Motor neuron (in vitro differentiated cells): ENCODE data around the gene CD93. TPM values are rescaled to one million over a fixed set of nuclear protein-coding genes. Genes with fewer than 3 reads are reported as not detected.

Source experiments
- ATAC-seq, 8 experiments: fragments of 200-7000 bp; cut with Tn5 transposase; replicated peaks in 6 of 8; 2 replicates each; pipeline ENCODE4 v1.8.0; 2021; ENCODE audit warnings: mild to moderate bottlenecking in 8 of 8, moderate library complexity in 8 of 8
- H3K27ac ChIP-seq, 2 donors: fragments of 250-450 bp; sonication (Bioruptor Pico); 2 replicates each; pipeline ENCODE4 v1.9.0; 2021; ENCODE audit warnings: antibody characterized with exemption in 2 of 2, mild to moderate bottlenecking in 2 of 2, moderate library complexity in 1 of 2
- H3K4me1 ChIP-seq, 2 donors: fragments of 250-450 bp; sonication (Bioruptor Pico); replicated peaks in 1 of 2; 2 replicates each; pipeline ENCODE4 v1.6.1; 2021; ENCODE audit warnings: antibody characterized with exemption in 2 of 2, mild to moderate bottlenecking in 2 of 2, moderate library complexity in 1 of 2
- H3K4me3 ChIP-seq, 5 donors: fragments of 250-450 bp; sonication (Bioruptor Pico); 2 replicates each; pipeline ENCODE4 v1.9.0; 2021; ENCODE audit warnings: antibody characterized with exemption in 5 of 5, mild to moderate bottlenecking in 5 of 5, moderate library complexity in 4 of 5
- WGBS, 10 experiments: fragments of 450-650 bp; shearing (Covaris generic); methylation state at CpG; one replicate each; pipeline ENCODE4 v1.0.0; 2022; 5-methylcytosine and 5-hydroxymethylcytosine counted together
- in situ Hi-C, 9 experiments: fragments of 400-800 bp; cut with MboI; loops; one replicate each; pipeline ENCODE4 v1.15.0; 2021; ENCODE audit warnings: low sequenced_read_pairs in 9 of 9, low pct_unique_long_range_greater_than_20kb in 2 of 9; ENCODE audit not compliant: unreplicated experiment in 9 of 9
- total RNA-seq, 8 experiments: library from RNA; unstranded; fragments of 300-600 nt; gene quantifications; 2 replicates each; pipeline versions ENCODE4 v1.2.3 to v1.2.4, GENCODE V29; 2022

The CD93 gene
- total RNA-seq, 8 experiments from 2014 or later: under 0.01 to 0.38 (median 0.09) TPM; not detected in 1

DNA sequence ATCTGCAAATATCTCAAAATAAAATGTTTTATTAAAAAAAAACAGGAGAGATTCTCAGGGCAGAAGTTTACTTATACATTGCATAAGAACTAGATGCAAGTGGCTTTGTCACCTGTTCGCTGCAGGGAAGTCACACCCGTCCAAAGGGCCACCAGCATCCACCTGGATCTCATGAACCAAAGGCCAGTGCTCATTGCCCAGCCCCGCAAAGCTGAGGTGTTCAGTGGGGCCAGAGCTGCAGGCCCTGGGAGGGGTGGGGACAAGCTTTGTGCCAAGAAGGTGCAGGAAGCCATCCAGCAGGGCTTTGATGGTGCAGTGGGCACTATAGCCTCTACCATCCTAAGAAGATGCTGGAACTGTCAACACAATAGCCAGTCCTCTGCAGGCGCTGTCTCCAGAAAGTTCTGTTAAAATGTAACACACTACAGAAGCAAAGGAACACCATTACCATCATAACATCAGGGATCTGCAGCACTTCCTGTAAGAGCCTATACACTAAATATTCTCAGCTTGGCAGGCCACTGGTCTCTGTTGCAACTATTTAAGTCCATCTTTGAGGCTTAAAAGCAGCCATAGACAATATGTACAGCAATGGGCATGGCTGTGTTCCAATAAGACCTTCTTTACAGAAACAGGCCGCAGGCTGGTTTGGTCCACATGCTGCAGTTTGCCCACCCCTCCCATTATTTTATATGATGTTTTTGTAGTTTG is 15.7 kb upstream of the CD93 start:
- Histone ChIP-seq H3K4me3 (no peak overlapping the region), H3K4me1 (peaks cover 0 to 7% of the 10 kb centered on the region in 2 donors), H3K27ac (no peak overlapping the region)
- 48 to 100% (median 95%) methylated on average over 1 to 3 of the region's 5 CpGs; no CpG with 5 or more reads in 2 of the 10 experiments for WGBS, 10 experiments
- ATAC-seq: no peak
- in situ Hi-C loops: no loop called here

DNA sequence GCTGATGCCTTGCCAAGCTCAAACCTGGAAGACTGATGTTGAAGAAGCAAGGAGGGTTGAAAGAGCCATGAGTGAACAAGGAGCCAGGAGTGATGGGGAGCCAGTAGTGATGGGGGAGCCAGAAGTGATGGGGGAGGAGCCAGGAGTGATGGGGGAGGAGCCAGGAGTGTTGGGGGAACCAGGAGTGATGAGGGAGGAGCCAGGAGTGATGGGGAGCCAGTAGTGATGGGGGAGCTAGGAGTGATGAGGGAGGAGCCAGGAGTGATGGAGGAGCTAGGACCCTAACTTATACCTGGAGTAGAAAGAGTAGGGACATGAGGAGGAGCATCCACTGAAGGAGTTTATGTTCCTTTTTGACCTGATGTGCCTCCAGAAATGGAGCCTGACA is 14.6 kb upstream of the CD93 start:
- H3K27ac ChIP-seq: no peak overlapping the region
- peak in 1 of 8 experiments; percentile 11 for ATAC-seq
- H3K4me3 ChIP-seq: no peak overlapping the region
- H3K4me1 ChIP-seq: peaks cover 0 to 7% of the 10 kb centered on the region in 2 donors
- in situ Hi-C loops: no loop called here

DNA sequence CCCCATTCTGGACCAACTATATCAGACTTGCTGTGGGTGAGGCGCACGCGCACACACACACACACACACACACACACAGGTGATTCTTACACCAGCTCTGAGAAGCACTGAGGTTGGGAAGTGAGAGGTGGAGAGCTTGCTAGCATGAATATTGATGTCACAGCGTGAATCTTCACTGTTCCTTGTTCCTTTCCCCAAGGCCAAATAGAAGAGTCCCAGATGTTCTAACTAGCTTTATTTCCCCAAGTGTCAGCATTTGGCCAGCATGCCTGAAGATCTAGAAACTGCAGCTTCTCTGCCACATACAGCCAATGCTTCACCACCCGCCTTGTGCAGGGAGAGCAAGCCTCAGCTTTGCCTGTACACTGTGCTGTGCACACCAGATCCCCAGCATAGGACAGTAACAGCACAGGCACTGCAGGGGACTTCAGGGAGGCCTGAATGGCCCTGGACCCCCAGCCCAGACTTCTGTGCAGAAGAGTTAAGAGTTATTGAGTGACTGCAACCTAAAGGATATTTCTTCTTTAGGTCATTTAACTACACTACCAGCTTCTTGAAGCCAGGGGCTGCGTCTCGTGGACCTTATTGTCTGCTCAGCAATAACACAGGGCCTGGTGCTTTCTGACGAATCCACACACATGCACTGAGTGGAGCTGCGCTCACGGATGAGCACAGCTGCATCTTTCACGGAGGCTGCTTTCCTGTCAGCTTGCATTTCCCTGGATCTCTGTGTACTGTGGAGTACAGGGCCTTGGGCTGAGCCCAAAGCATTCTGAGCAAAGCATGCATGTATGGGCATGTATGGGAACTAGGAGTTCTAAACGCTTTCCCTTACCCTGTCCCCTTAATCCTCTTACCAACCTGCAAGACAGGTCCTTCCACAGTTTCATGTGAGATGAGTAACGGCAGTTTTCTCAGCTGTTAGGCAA is 13.9 kb upstream of the CD93 start:
- Histone ChIP-seq H3K4me3 (no peak overlapping the region), H3K4me1 (peaks cover 0 to 7% of the 10 kb centered on the region in 2 donors), H3K27ac (no peak overlapping the region)
- in situ Hi-C loops: no loop called here
- 40 to 90% (median 57%) methylated on average over 1 to 6 of the region's 13 CpGs; no CpG with 5 or more reads in 3 of the 10 experiments for WGBS, 10 experiments
- ATAC-seq: peak in 6 of 8 experiments; percentile 23 to 86 (median 79)

DNA sequence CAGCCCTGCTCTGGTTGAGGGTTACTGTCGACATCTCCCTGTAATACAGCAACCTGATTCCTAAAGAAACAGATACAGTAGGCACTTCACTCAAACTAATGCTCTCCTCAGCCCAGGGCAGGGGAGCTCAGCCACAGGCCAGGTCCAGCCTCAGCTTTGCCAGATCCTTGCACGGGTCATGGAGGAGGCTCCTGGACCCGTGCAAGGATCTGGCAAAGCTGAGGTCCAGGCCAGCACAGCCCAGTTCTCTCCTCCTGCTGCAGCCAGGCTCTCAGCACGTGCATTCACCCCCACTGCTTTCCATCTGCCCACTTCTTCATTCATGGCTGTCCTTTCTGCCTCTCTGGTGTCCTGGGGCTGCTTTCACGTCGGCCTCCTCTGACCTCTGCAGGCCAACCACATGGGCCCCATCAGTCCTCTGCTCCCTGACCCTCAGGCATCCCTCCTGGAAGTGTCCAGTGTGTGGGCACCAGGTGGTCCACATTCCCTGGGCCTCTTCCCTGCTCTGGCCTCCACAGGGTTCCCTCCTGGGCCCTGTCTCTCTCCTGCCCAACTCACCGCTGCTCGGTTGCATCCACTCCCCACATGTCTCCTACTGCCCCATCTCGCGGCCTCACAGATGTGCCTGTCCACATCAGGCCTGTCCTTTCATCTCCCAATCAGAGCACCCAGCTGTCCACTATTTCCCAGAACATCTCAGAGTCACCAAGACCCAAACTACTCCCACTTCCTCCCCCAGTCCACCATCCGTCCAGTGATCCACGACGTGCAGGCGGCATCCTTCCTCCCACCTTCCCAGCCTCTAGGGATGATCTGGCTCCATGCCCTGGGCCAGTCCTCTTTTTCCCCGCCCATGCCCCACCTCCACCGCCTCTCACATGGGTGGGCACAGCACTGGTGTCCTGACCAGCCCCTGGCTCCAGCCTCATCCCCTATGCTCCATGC is 11.8 kb upstream of the CD93 start:
- in situ Hi-C loops: no loop called here
- Histone ChIP-seq H3K4me3 (no peak overlapping the region), H3K4me1 (peaks cover 0 to 16% of the 10 kb centered on the region in 2 donors), H3K27ac (no peak overlapping the region)
- no peak for ATAC-seq
- WGBS, 10 experiments: 40 to 91% (median 78%) methylated on average over 2 to 13 of the region's 16 CpGs; no CpG with 5 or more reads in 1 of the 10 experiments

DNA sequence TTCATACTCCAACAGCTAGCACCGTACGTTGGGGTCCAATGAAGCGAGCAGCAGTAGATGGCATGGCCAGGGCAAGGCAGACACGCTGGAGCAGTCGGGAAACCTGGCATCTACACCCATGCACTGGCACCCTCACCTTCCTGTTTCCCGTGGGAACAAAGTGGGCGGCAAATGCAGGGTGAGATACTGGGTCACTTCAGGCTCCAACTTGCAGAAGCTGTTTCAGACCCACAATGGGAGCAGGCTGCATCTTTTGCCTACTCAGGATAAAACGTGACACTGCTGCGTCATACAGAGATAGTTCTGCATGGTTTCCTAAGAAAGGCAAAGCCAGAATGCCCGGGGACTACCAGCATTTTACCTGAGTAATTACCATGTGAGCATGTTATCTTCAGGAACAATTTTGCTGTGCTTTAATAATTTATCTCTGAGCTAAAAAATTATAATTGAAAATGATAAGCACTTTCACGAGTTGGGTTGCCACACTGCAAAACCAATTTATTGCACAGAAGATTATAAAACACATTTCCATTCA is 10.9 kb upstream of the CD93 start:
- no peak for ATAC-seq

DNA sequence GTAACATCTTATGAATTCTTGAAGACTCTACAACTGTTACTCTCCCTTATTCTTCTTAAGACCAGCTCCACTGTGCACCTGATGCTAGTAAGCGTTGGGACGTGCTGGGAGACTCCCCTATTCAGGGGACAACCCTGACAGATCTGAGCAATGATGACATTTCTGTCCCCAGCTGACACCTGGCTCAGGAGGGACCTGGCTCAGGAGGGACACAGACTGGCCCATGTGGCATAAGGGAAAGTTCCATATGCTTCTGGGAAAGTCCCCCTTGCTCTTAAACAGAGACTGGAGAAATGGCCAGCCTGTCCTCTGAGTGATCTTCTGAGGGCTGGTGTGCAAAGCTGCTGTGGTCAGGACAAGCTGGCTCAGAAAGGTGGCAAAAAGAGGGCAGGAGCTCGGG is 10.0 kb upstream of the CD93 start:
- Histone ChIP-seq H3K4me3 (no peak overlapping the region), H3K27ac (no peak overlapping the region), H3K4me1 (peaks cover 0 to 27% of the 10 kb centered on the region in 2 donors)
- WGBS, 10 experiments: 0 to 100% (median 79%) methylated on average over 1 to 3 of the region's 3 CpGs; no CpG with 5 or more reads in 4 of the 10 experiments
- no peak for ATAC-seq
- in situ Hi-C loops: no loop called here

More for the DNA sequence above, 10.9 kb upstream of the CD93 start:
- no peak overlapping the region for H3K27ac ChIP-seq
- H3K4me3 ChIP-seq: no peak overlapping the region
- in situ Hi-C loops: no loop called here
- 45 to 100% (median 84%) methylated on average over 1 to 9 of the region's 11 CpGs; no CpG with 5 or more reads in 2 of the 10 experiments for WGBS, 10 experiments
- peaks cover 0 to 23% of the 10 kb centered on the region in 2 donors for H3K4me1 ChIP-seq

DNA sequence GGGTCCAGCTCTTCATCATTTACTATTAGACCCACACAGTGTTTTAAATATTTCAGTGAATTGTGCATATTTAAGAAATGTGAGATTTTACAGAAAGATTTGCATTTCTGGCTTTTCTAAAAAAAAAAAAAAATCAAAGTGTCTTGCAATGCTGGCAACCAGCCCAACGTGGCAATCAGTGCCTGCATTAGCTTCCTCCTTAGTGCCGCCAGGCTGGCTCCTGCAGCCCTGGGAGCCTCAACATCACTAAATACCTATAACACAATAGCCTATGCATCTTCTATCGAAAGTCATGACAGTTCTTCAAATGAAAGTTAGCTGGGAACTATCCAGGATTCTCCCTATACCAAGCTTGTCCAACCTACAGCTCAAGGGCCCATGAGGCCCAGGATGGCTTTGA is 9.4 kb upstream of the CD93 start:
- in situ Hi-C loops: no loop called here
- WGBS, 10 experiments: 25 to 88% (median 69%) methylated on average over 1 to 3 of the region's 3 CpGs; no CpG with 5 or more reads in 3 of the 10 experiments
- peak in 1 of 8 experiments; percentile 9 for ATAC-seq
- Histone ChIP-seq H3K27ac (no peak overlapping the region), H3K4me3 (no peak overlapping the region), H3K4me1 (peaks cover 0 to 27% of the 10 kb centered on the region in 2 donors)

DNA sequence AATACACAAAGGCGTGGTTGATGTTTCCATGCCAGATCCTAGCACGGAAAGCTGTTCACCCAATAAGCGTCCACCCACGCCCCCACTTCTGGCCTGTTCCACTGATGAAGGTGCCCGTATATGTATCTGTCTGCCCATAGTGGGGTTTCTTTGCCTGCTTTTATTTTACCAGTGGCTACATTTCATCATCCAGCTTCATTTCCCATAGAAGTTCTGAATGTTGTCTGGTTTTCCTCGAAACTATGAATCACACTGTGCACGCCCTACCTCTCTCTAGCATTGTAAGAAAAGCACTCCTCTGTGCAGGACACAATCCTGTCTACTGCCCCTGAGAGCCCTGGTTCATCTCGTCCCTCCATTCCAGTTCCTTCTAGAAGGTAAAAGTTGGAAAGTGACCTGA is 8.8 kb upstream of the CD93 start:
- Histone ChIP-seq H3K27ac (no peak overlapping the region), H3K4me1 (peaks cover 0 to 27% of the 10 kb centered on the region in 2 donors), H3K4me3 (no peak overlapping the region)
- peak in 2 of 8 experiments; percentile 87 to 90 for ATAC-seq
- 47 to 100% (median 88%) methylated on average over 1 to 5 of the region's 8 CpGs; no CpG with 5 or more reads in 3 of the 10 experiments for WGBS, 10 experiments
- in situ Hi-C loops: no loop called here

DNA sequence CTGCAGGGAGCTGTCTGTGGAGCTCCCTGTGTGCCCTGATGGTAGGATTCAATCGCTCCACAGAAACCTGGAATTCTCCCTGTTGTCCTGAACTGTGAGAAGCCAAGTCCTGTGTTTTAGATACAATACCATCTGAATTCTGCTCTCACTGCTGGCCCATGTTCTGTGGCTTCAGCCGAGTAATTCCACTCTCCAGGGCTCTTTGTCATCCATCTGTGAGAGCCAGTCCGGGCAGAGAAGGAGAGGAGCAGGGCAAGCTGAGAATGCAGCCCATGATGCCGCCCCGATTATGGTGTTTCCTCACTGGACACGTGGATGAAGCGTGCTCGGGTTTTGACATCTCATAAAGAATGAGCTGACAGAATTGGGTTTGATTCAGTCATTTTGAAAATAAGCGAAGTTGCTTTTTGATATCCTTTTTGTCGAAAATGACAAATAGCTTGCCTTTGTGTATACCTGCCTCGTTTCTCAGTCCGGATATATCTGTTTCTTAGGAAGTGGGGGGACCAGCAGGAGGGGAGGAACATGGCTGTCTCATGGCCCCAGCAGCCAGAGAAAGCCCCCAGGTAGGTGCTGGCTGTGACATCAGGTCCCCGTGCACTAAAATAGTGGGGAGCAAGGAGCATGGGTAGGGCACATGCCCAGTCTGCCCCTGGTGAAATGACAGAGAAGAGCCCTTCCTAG is 8.2 kb upstream of the CD93 start:
- no peak overlapping the region for H3K4me3 ChIP-seq
- in situ Hi-C loops: no loop called here
- 0 to 100% (median 79%) methylated on average over 1 to 11 of the region's 13 CpGs; no CpG with 5 or more reads in 3 of the 10 experiments for WGBS, 10 experiments
- ATAC-seq: no peak
- H3K4me1 ChIP-seq: peaks cover 0 to 27% of the 10 kb centered on the region in 2 donors
- H3K27ac ChIP-seq: no peak overlapping the region

DNA sequence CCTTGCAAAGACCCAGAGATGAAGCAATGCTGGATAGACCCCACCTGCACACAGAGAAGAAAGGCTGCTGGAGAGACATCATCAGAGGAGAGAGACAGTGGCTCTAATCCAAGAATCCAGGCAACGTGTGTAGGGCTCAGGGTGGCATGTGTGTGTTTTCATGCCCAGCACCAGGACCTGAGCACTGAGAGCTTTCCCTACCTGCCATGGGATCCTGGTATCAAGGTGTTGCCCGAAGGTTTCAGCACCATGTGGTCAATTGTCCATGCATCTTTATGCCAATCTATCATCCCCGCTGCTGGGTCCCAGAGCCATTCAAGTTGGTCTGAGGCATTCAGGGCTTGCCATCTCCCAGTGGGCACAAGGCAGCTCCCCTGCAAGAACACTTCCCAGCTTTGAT is 7.5 kb upstream of the CD93 start:
- no peak overlapping the region for H3K4me3 ChIP-seq
- in situ Hi-C loops: no loop called here
- H3K4me1 ChIP-seq: peaks cover 0 to 27% of the 10 kb centered on the region in 2 donors
- ATAC-seq: no peak
- 51 to 100% (median 82%) methylated on average over 1 to 3 of the region's 3 CpGs; no CpG with 5 or more reads in 4 of the 10 experiments for WGBS, 10 experiments
- no peak overlapping the region for H3K27ac ChIP-seq

DNA sequence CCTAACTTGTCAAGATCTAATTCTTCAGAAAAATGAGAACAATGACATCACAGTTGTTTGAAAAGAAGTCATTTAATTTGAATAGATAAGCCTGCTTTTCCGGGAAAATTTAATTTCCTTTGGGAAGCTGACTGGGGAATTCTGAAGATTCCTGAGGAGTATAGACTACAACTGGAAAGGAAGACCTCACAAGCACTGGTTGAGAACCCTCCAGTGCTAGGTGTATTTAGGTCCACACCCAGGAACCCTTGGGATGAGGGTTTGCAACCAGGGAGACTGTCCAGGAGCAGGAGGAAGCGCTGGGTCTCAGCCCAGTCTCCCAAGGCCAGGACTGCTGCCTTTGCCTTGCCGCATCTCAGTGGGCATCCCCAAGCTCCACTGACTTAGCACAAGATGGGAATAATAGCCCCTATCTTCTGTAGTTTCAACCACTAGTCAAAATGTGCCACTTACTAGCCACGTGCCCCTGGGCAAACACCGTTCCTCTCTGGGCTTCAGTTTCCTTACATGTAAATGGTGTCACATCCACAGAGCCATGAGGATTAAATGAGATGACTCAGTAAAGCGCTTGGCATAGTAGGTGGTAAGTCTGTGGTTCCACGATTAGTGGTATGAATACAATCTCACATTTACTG is 6.9 kb upstream of the CD93 start:
- 40 to 96% (median 81%) methylated on average over 1 to 7 of the region's 7 CpGs for WGBS, 10 experiments
- peak in 2 of 8 experiments; percentile 8 to 11 for ATAC-seq

More for the DNA sequence above, 6.9 kb upstream of the CD93 start:
- H3K4me3 ChIP-seq: no peak overlapping the region
- peaks cover 0 to 27% of the 10 kb centered on the region in 2 donors for H3K4me1 ChIP-seq
- in situ Hi-C loops: no loop called here
- H3K27ac ChIP-seq: peak overlapping the region in 1 of 2 donors; percentile 48
